Spleen (tissue), 7 donors: Measurements from ENCODE around the gene STXBP1.

ENCODE experiments used
- POLR2A ChIP-seq, 3 donors: fragments of 450-650 bp; IDR thresholded peaks; one replicate each; pipeline ENCODE4 v1.5.1; 2017; ENCODE audit warnings: antibody characterized with exemption in 3 of 3, mild to moderate bottlenecking in 1 of 3
- POLR2AphosphoS5 ChIP-seq, 3 donors: sonication (generic); formaldehyde crosslinking; IDR thresholded peaks; one replicate each; pipeline ENCODE4 v1.5.1; 2017; ENCODE audit warnings: antibody characterized with exemption in 3 of 3
- TF ChIP-seq, protein P1 (sequence below), 11 experiments: fragments of 200-600 bp in 7 of 11; fragments of 450-650 bp in 4 of 11; sonication (generic) in 4 of 11; IDR thresholded peaks in 8 of 11; conservative IDR thresholded peaks in 3 of 11; 1 replicate in 7 of 11; 2 replicates in 4 of 11; pipeline versions ENCODE4 v1.4.0 to v1.8.0; 2016 to 2021; ENCODE audit warnings: antibody characterized with exemption in 11 of 11, inconsistent platforms in 4 of 11, mild to moderate bottlenecking in 1 of 11
- donor health status: DM: no; HTN: no; CAD: no; lungs with moderate emphysema.
- donor health status: DM: no; HTN: no; CAD: no.
- donor health status: DM: no; HTN: no; CAD: no.

GRCh38 chr9:127726871-127727270 lies 114.8 kb downstream of the STXBP1 start:
- no peak for TF ChIP-seq POLR2A (IDR thresholded peaks at IDR 0.05)
- TF ChIP-seq, protein P1, sequence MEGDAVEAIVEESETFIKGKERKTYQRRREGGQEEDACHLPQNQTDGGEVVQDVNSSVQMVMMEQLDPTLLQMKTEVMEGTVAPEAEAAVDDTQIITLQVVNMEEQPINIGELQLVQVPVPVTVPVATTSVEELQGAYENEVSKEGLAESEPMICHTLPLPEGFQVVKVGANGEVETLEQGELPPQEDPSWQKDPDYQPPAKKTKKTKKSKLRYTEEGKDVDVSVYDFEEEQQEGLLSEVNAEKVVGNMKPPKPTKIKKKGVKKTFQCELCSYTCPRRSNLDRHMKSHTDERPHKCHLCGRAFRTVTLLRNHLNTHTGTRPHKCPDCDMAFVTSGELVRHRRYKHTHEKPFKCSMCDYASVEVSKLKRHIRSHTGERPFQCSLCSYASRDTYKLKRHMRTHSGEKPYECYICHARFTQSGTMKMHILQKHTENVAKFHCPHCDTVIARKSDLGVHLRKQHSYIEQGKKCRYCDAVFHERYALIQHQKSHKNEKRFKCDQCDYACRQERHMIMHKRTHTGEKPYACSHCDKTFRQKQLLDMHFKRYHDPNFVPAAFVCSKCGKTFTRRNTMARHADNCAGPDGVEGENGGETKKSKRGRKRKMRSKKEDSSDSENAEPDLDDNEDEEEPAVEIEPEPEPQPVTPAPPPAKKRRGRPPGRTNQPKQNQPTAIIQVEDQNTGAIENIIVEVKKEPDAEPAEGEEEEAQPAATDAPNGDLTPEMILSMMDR (IDR thresholded peaks at IDR 0.05 in 8 of 11, conservative IDR thresholded peaks at IDR 0.05 in 3 of 11) = no peak
- no peak for TF ChIP-seq POLR2AphosphoS5 (IDR thresholded peaks at IDR 0.05)
